ENCODE measurements around the gene DNER. TPM values are rescaled to one million over a fixed set of nuclear protein-coding genes. Genes with fewer than 3 reads are reported as not detected.

DNER gene
- total and polyA plus RNA-seq, 2 of the 13 experiments (the other 11 are each of a cell fraction or from before 2014, with no cell fraction given): not detected

DNA sequence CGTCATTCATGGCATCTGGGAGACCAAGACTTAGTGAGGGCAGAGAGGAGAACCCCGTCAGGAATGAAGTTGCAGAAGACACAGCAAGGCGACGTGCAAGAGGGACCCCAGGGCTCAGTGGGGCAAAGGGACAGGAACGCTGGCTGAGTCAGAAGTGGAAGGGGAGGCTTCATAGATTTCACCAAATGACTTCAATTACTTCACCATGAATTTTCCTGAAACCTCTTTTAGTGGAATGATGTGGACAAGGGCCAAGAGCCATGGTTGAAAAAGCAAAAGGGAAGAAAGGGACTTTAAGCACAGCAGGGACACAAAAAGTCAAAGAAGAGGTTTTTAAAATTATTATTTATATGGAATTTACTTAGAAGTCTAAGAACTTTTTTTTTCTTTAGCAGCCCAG lies 301.7 kb downstream of the DNER start (continued):
- TF ChIP-seq, protein P1, sequence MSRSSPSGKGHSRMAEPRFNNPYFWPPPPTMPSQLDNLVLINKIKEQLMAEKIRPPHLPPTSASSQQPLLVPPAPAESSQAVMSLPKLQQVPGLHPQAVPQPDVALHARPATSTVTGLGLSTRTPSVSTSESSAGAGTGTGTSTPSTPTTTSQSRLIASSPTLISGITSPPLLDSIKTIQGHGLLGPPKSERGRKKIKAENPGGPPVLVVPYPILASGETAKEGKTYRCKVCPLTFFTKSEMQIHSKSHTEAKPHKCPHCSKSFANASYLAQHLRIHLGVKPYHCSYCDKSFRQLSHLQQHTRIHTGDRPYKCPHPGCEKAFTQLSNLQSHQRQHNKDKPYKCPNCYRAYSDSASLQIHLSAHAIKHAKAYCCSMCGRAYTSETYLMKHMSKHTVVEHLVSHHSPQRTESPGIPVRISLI (CRISPR knock-in tag; IDR thresholded peaks at IDR 0.05; ENCODE audit: borderline replicate concordance): no peak
- no peak for TF ChIP-seq ZBTB38 (CRISPR knock-in tag; IDR thresholded peaks at IDR 0.05)
- TF ChIP-seq, protein P2, sequence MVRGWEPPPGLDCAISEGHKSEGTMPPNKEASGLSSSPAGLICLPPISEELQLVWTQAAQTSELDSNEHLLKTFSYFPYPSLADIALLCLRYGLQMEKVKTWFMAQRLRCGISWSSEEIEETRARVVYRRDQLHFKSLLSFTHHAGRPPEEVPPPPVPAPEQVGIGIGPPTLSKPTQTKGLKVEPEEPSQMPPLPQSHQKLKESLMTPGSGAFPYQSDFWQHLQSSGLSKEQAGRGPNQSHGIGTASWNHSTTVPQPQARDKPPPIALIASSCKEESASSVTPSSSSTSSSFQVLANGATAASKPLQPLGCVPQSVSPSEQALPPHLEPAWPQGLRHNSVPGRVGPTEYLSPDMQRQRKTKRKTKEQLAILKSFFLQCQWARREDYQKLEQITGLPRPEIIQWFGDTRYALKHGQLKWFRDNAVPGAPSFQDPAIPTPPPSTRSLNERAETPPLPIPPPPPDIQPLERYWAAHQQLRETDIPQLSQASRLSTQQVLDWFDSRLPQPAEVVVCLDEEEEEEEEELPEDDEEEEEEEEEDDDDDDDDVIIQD (CRISPR knock-in tag; IDR thresholded peaks at IDR 0.05; ENCODE audit: low read depth): no peak
- no peak for TF ChIP-seq ZNF607 (CRISPR knock-in tag; IDR thresholded peaks at IDR 0.05; ENCODE audit: borderline replicate concordance)
- no peak for TF ChIP-seq SKI (IDR thresholded peaks at IDR 0.05; ENCODE audit: partially characterized antibody)
- TF ChIP-seq, protein P3, sequence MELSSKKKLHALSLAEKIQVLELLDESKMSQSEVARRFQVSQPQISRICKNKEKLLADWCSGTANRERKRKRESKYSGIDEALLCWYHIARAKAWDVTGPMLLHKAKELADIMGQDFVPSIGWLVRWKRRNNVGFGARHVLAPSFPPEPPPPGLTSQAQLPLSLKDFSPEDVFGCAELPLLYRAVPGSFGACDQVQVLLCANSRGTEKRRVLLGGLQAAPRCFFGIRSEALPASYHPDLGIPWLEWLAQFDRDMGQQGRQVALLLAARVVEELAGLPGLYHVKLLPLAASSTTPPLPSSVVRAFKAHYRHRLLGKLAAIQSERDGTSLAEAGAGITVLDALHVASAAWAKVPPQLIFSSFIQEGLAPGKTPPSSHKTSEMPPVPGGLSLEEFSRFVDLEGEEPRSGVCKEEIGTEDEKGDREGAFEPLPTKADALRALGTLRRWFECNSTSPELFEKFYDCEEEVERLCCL (CRISPR knock-in tag; IDR thresholded peaks at IDR 0.05; ENCODE audit: borderline replicate concordance): no peak

DNA sequence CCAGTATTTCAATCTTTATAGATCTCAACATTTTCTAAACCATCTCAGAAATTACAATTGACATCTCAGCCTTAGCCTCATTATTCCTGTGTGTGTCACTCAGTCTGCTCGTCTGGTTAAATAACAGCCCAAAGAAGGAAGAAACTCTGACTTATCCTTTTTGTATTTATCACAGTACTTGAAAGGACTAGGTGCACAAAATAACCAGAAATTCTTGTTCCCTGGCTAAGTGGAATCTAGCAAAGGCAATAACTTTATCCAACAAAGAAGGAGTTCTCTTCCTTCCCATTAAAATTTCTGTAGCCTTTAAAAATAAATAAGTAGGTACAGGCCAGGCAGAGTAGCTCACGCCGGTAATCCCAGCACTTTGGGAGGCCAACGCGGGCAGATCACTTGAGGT lies 303.4 kb downstream of the DNER start:
- Histone ChIP-seq H2AFZ (ENCODE audit: low read length) (no peak overlapping the region), H3K4me3 (replicated peaks in 1 of 3; ENCODE audit: insufficient read depth in 1 of 3, low read depth in 2 of 3, low read length in 3 of 3) (no peak overlapping the region), H3K36me3 (replicated peaks in 1 of 2; ENCODE audit: control insufficient read depth in 1 of 2, insufficient read depth in 2 of 2, low read length in 2 of 2) (no peaks in the 10 kb centered on the region), H4K20me1 (ENCODE audit: insufficient read depth, low read length) (no peaks in the 10 kb centered on the region), H3K27me3 (ENCODE audit: control insufficient read depth in 1 of 2, insufficient read depth in 2 of 2, low read length in 2 of 2) (peaks cover 0 to 9% of the 10 kb centered on the region in 2 experiments; a peak in 3 of 5 replicates), H3K9me3 (ENCODE audit: low read length) (no peaks in the 10 kb centered on the region), H3K4me2 (ENCODE audit: low read depth, low read length) (no peak overlapping the region), H3K4me1 (ENCODE audit: insufficient read depth, low read length) (no peaks in the 10 kb centered on the region), H3K79me2 (ENCODE audit: insufficient read depth, low read length) (no peaks in the 10 kb centered on the region), H3K27ac (ENCODE audit: extremely low read length, insufficient read depth, low read length) (no peak overlapping the region), H3K9ac (ENCODE audit: insufficient read depth, low read depth, low read length) (no peak overlapping the region)
- POLR2A ChIA-PET: no interaction called here
- intact Hi-C loops (cut with micrococcal nuclease; ENCODE audit: unreplicated experiment) (no loop called here), in situ Hi-C loops (cut with HindIII; ENCODE audit: extremely low pct_ligation_motif_present, low pct_unique_long_range_greater_than_20kb) (no loop called here)
- no TSS peak for BruUV-seq (replicated peaks)
- ATAC-seq: no peak
- CTCF ChIA-PET (ENCODE audit: low intra/inter-chr PET ratio, low total read pairs): no interaction called here
- WGBS (ENCODE audit: low lambda C conversion rate): 73% methylated on average over 5 of the region's 5 CpGs
- DNase-seq (ENCODE audit: low spot score): no peak
- no peak for FAIRE-seq
- TF ChIP-seq, protein P4, sequence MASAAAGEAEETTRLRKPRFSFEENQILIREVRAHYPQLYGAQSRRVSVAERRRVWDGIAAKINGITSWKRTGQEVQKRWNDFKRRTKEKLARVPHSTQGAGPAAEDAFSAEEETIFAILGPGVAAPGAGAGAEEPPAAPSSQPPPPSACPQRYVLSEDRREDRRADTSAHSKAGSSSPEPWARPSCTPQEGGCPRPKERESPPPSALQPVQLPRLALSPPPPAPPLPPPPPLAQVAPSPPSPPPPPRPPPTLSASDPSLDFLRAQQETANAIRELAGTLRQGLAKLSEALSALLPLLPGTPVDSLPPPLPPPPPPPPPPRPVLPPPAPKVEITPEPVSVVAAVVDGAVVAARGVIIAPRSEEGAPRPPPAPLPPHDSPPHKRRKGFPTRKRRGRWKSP (CRISPR knock-in tag; IDR thresholded peaks at IDR 0.05): no peak
- no peak for TF ChIP-seq ZNF24 (IDR thresholded peaks at IDR 0.05)
- TF ChIP-seq CREB1 (IDR thresholded peaks at IDR 0.05): no peak
- no peak for TF ChIP-seq CREB1 (CRISPR knock-in tag; IDR thresholded peaks at IDR 0.05)
- no peak for TF ChIP-seq ZNF17 (CRISPR knock-in tag; IDR thresholded peaks at IDR 0.05)
- TF ChIP-seq TBP (CRISPR knock-in tag; IDR thresholded peaks at IDR 0.05): no peak
- TF ChIP-seq ZNF713 (CRISPR knock-in tag; IDR thresholded peaks at IDR 0.05): no peak
- no peak for TF ChIP-seq POLR2AphosphoS5 (IDR thresholded peaks at IDR 0.05; ENCODE audit: low read depth, low read length)
- TF ChIP-seq, protein P5, sequence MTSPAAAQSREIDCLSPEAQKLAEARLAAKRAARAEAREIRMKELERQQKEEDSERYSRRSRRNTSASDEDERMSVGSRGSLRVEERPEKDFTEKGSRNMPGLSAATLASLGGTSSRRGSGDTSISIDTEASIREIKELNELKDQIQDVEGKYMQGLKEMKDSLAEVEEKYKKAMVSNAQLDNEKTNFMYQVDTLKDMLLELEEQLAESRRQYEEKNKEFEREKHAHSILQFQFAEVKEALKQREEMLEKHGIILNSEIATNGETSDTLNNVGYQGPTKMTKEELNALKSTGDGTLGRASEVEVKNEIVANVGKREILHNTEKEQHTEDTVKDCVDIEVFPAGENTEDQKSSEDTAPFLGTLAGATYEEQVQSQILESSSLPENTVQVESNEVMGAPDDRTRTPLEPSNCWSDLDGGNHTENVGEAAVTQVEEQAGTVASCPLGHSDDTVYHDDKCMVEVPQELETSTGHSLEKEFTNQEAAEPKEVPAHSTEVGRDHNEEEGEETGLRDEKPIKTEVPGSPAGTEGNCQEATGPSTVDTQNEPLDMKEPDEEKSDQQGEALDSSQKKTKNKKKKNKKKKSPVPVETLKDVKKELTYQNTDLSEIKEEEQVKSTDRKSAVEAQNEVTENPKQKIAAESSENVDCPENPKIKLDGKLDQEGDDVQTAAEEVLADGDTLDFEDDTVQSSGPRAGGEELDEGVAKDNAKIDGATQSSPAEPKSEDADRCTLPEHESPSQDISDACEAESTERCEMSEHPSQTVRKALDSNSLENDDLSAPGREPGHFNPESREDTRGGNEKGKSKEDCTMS (CRISPR knock-in tag; conservative IDR thresholded peaks at IDR 0.05): no peak
- no peak for TF ChIP-seq SP5 (CRISPR knock-in tag; IDR thresholded peaks at IDR 0.05; ENCODE audit: borderline replicate concordance, low read depth)

All from HepG2 (cell line).